Astrocyte (in vitro differentiated cells and primary cell): ENCODE data around the gene C2CD2. TPM values are rescaled to one million over a fixed set of nuclear protein-coding genes. Genes with fewer than 3 reads are reported as not detected.

Experiments used
- DNase-seq: peaks from one replicate; pipeline ENCODE4 v3.0.0-alpha.2; 2010; ENCODE audit warnings: low read depth
- FAIRE-seq: peaks from 2 replicates; lab custom pipeline; 2011; peaks lifted over from hg19 to GRCh38; lab: Jason Lieb, UNC
- H2AFZ ChIP-seq: 2 replicates; pipeline ENCODE4 v1.6.0; 2012; ENCODE audit warnings: low read depth, low read length, inconsistent platforms
- H3K27ac ChIP-seq: 2 replicates; pipeline ENCODE4 v1.5.1; 2011; ENCODE audit warnings: low read depth, low read length, inconsistent platforms
- H3K27me3 ChIP-seq: 2 replicates; pipeline ENCODE4 v1.6.0; 2011; ENCODE audit warnings: low read length, inconsistent platforms; ENCODE audit not compliant: insufficient read depth
- H3K36me3 ChIP-seq: 2 replicates; pipeline ENCODE4 v1.5.1; 2011; ENCODE audit warnings: low read length, inconsistent platforms; ENCODE audit not compliant: insufficient read depth
- H3K4me1 ChIP-seq: 2 replicates; pipeline ENCODE4 v1.5.1; 2011; ENCODE audit warnings: low read length, inconsistent platforms; ENCODE audit not compliant: insufficient read depth
- H3K4me2 ChIP-seq: 2 replicates; pipeline ENCODE4 v1.6.0; 2012; ENCODE audit warnings: low read length, inconsistent platforms
- H3K4me3 ChIP-seq: 2 replicates; pipeline ENCODE4 v1.5.1; 2011; ENCODE audit warnings: low read depth, mild to moderate bottlenecking, low read length, inconsistent platforms; ENCODE audit not compliant: insufficient read depth
- H3K79me2 ChIP-seq: 2 replicates; pipeline ENCODE4 v1.6.0; 2012; ENCODE audit warnings: mild to moderate bottlenecking, low read length, inconsistent platforms; ENCODE audit not compliant: insufficient read depth
- H3K9ac ChIP-seq: 2 replicates; pipeline ENCODE4 v1.6.0; 2012; ENCODE audit warnings: mild to moderate bottlenecking, low read length, inconsistent platforms
- H3K9me3 ChIP-seq: 2 replicates; pipeline ENCODE4 v1.5.1; 2012; ENCODE audit warnings: low read depth, mild to moderate bottlenecking, low read length, inconsistent platforms; ENCODE audit not compliant: insufficient read depth
- H4K20me1 ChIP-seq: 2 replicates; pipeline ENCODE4 v1.6.0; 2012; ENCODE audit warnings: low read length, inconsistent platforms; ENCODE audit not compliant: insufficient read depth
- H3K27ac Mint-ChIP-seq: one replicate; pipeline ENCODE4 v1.8.0; 2021; ENCODE audit warnings: mild to moderate bottlenecking, mixed read lengths; ENCODE audit not compliant: unreplicated experiment
- H3K27me3 Mint-ChIP-seq: one replicate; pipeline ENCODE4 v1.8.0; 2021; ENCODE audit warnings: low read depth, mixed read lengths; ENCODE audit not compliant: unreplicated experiment
- H3K36me3 Mint-ChIP-seq: one replicate; pipeline ENCODE4 v1.8.0; 2021; ENCODE audit warnings: low read depth, mixed read lengths; ENCODE audit not compliant: unreplicated experiment
- H3K4me1 Mint-ChIP-seq: one replicate; pipeline ENCODE4 v1.8.0; 2021; ENCODE audit warnings: low read depth, mixed read lengths; ENCODE audit not compliant: unreplicated experiment
- H3K4me3 Mint-ChIP-seq: one replicate; pipeline ENCODE4 v1.8.0; 2021; ENCODE audit warnings: mild to moderate bottlenecking, moderate library complexity, mixed read lengths; ENCODE audit not compliant: unreplicated experiment
- H3K9me3 Mint-ChIP-seq: one replicate; pipeline ENCODE4 v1.8.0; 2021; ENCODE audit warnings: mild to moderate bottlenecking, mixed read lengths; ENCODE audit not compliant: unreplicated experiment
- EZH2 ChIP-seq: IDR thresholded peaks from 2 replicates; pipeline ENCODE4 v1.6.1; 2012; ENCODE audit warnings: mild to moderate bottlenecking, low read length, inconsistent platforms; ENCODE audit not compliant: insufficient read depth
- total RNA-seq: library from RNA; stranded (reverse); gene quantifications from 2 replicates; pipeline ENCODE4 v1.2.1, GENCODE V29; 2021
- TF ChIP-seq, protein P1 (sequence below): IDR thresholded peaks from 2 replicates; pipeline ENCODE4 v1.5.1; 2011; ENCODE audit warnings: low read depth, mild to moderate bottlenecking, inconsistent platforms, low read length, moderate library complexity; ENCODE audit not compliant: insufficient read depth

Gene C2CD2
- total RNA-seq, 1 donor from 2014 or later = 8.3 TPM

DNA sequence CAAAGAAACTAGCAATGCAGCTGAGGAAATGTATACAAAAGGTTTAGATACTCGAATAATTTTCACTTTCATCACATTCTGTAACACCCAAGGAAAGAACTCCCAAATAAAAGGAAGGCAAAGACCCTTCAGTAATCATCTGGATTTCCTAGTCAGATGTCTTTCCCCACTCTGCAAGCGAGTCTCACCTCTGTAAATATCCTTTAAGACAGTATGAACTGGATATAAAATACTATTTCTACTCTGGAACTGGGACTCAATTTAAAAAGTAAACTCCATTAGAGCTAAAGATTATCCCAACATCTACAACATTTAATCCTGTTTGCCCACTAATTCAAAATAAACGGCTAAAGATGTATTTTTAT, 27.0 kb downstream of the C2CD2 start:
- Histone ChIP-seq H3K9me3 (no peaks in the 10 kb centered on the region), H3K4me1 (peaks cover 30% of the 10 kb centered on the region), H3K27me3 (no peaks in the 10 kb centered on the region), H4K20me1 (no peaks in the 10 kb centered on the region), H3K4me2 (peak overlapping the region; percentile 93), H3K4me3 (peak overlapping the region; percentile 63), H2AFZ (peak overlapping the region; percentile 81), H3K9ac (peak overlapping the region; percentile 78), H3K79me2 (no peaks in the 10 kb centered on the region), H3K36me3 (no peaks in the 10 kb centered on the region), H3K27ac (peak overlapping the region; percentile 50)
- H3K27ac Mint-ChIP-seq = peak overlapping the region; percentile 80
- H3K36me3 Mint-ChIP-seq = no peaks in the 10 kb centered on the region
- H3K4me3 Mint-ChIP-seq = peak overlapping the region; percentile 75
- H3K27me3 Mint-ChIP-seq = no peaks in the 10 kb centered on the region
- H3K4me1 Mint-ChIP-seq = peaks cover 17% of the 10 kb centered on the region
- H3K9me3 Mint-ChIP-seq = no peaks in the 10 kb centered on the region
- DNase-seq (no peak), FAIRE-seq (no peak)
- TF ChIP-seq EZH2 = no peak
- TF ChIP-seq, protein P1, sequence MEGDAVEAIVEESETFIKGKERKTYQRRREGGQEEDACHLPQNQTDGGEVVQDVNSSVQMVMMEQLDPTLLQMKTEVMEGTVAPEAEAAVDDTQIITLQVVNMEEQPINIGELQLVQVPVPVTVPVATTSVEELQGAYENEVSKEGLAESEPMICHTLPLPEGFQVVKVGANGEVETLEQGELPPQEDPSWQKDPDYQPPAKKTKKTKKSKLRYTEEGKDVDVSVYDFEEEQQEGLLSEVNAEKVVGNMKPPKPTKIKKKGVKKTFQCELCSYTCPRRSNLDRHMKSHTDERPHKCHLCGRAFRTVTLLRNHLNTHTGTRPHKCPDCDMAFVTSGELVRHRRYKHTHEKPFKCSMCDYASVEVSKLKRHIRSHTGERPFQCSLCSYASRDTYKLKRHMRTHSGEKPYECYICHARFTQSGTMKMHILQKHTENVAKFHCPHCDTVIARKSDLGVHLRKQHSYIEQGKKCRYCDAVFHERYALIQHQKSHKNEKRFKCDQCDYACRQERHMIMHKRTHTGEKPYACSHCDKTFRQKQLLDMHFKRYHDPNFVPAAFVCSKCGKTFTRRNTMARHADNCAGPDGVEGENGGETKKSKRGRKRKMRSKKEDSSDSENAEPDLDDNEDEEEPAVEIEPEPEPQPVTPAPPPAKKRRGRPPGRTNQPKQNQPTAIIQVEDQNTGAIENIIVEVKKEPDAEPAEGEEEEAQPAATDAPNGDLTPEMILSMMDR = no peak

DNA sequence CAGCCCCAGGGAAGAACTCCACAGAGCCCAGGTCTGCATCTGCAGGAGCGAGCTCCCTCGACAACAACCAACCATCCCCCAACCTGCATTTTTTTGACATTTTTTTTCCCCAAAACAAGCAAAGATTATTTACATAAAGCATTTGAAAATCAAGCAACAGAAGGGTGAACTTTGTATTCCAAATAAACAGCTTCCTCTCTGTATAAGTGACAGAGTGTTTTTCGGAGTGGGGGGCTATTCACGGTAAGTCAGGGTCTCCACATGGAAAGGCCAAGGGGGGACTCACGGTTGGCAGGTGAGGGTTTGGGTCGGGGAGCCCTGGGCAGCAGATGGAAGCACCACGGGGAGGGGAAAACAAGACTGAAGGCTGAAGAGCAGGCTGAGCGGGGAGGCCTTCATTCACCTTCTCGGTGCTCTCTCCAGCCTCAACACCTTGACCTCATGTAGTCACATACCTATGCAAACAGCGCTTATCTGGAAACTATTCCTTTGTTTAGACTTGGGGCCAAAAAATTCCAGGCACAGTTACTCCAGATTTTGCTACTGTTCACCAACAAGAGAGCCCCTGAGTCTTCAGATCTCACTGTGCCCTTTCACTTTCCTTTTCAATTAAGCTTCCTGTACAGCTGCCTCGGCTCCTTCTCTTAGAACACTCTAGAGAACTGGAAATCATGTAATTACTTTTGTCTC, 27.6 kb downstream of the C2CD2 start:
- H3K36me3 Mint-ChIP-seq = no peaks in the 10 kb centered on the region
- no peaks in the 10 kb centered on the region for H3K79me2 ChIP-seq
- no peaks in the 10 kb centered on the region for H3K9me3 ChIP-seq
- peak overlapping the region; percentile 81 for H2AFZ ChIP-seq
- peak overlapping the region; percentile 75 for H3K4me3 Mint-ChIP-seq
- peak overlapping the region; percentile 80 for H3K27ac Mint-ChIP-seq
- peak overlapping the region; percentile 50 for H3K27ac ChIP-seq
- peaks cover 17% of the 10 kb centered on the region for H3K4me1 Mint-ChIP-seq
- TF ChIP-seq EZH2 = no peak
- TF ChIP-seq, protein P1 = no peak
- peak overlapping the region; percentile 93 for H3K4me2 ChIP-seq
- H3K27me3 Mint-ChIP-seq = no peaks in the 10 kb centered on the region
- H3K9me3 Mint-ChIP-seq = no peaks in the 10 kb centered on the region
- peak; percentile 55 for DNase-seq
- H3K36me3 ChIP-seq = no peaks in the 10 kb centered on the region
- H3K4me1 ChIP-seq = peaks cover 29% of the 10 kb centered on the region
- H3K9ac ChIP-seq = peak overlapping the region; percentile 78
- FAIRE-seq = no peak
- no peaks in the 10 kb centered on the region for H4K20me1 ChIP-seq
- no peaks in the 10 kb centered on the region for H3K27me3 ChIP-seq
- H3K4me3 ChIP-seq = peak overlapping the region; percentile 63

DNA sequence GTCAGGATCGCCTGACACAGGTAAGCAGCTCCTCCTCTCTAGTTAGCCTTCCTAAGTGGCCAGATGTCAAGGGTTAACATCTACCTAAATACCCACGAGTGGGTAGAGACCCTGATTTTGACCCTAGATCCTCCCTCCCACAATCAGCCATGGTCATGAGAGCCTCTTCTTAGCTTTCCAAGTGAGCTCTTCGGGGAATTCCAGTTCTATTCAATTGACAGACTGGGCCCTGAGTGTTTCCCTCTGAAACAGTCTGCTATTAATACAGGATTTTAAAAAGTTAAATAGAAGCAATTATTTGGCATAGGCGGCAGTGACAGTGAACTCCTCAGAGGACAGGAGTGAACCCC, 28.1 kb downstream of the C2CD2 start:
- H3K4me2 ChIP-seq = peak overlapping the region; percentile 93
- no peaks in the 10 kb centered on the region for H3K9me3 ChIP-seq
- Mint-ChIP-seq H3K36me3 (no peaks in the 10 kb centered on the region), H3K27ac (peak overlapping the region; percentile 80), H3K9me3 (no peaks in the 10 kb centered on the region), H3K4me3 (no peak overlapping the region), H3K27me3 (no peaks in the 10 kb centered on the region), H3K4me1 (peaks cover 17% of the 10 kb centered on the region)
- H3K4me1 ChIP-seq = peaks cover 24% of the 10 kb centered on the region
- no peak for FAIRE-seq
- no peaks in the 10 kb centered on the region for H4K20me1 ChIP-seq
- no peaks in the 10 kb centered on the region for H3K79me2 ChIP-seq
- no peak overlapping the region for H3K27ac ChIP-seq
- H3K9ac ChIP-seq = no peak overlapping the region
- no peak overlapping the region for H3K4me3 ChIP-seq
- DNase-seq = no peak
- TF ChIP-seq EZH2 = no peak
- TF ChIP-seq, protein P1 = no peak
- H2AFZ ChIP-seq = no peak overlapping the region
- no peaks in the 10 kb centered on the region for H3K27me3 ChIP-seq
- H3K36me3 ChIP-seq = no peaks in the 10 kb centered on the region
